SH-SY5Y (cell line): ENCODE measurements around the gene DLGAP1.

Source experiments
- GATA2 ChIP-seq: IDR thresholded peaks from 2 replicates; pipeline ENCODE4 v1.6.1; 2011; ENCODE audit warnings: mild to moderate bottlenecking, low read depth, low read length
- GATA3 ChIP-seq: IDR thresholded peaks from 2 replicates; pipeline ENCODE4 v1.6.1; 2011; ENCODE audit warnings: low read depth, mild to moderate bottlenecking, low read length, moderate library complexity

GRCh38 chr18:3932276-3932675 lies 522.8 kb downstream of the DLGAP1 start:
- no peak for TF ChIP-seq GATA3
- TF ChIP-seq GATA2: no peak
